GM11168 (cell line): ENCODE results near the gene GLIPR1L2.
"Not testable (repeated sequence)": the region's sequence is repeated elsewhere in the genome, so short reads cannot be mapped to it uniquely, and the experiment has no call there.

ENCODE experiments used
- in situ Hi-C: fragments of 300-500 bp; cut with MboI; formaldehyde crosslinking; loops from one replicate; pipeline ENCODE4 v1.12.0; 2022; ENCODE audit warnings: low sequenced_read_pairs; ENCODE audit not compliant: unreplicated experiment

The GLIPR1L2 gene

DNA sequence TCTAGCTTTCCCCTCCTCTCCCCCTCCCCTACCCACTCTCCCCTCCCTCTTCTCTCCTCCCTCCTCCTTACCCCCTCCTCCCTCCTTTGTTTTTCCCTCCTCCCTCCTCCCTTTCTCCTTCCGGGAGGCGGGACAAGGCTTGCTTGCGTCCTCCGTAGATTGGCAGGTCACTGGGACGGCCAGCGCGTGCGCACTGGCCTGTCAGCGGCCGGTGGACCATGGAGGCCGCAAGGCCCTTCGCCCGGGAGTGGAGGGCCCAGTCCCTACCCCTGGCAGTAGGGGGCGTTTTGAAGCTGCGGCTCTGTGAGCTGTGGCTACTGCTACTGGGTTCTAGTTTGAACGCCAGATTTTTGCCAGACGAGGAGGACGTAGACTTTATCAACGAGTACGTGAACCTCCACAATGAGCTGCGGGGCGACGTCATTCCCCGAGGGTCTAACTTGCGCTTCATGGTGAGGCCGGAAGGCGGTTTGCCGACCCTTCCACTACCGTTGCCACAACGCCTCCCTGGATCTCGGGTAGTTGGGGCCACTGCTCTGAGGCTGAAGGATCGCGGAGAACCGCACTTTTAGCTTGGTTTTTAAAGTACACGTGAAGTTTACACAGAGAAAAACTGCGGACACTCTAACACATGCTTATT lies at the start of gene GLIPR1L2:
Gene GLIPR1L2 (plus strand): TSS at position 191 of the 640 bp plus-strand sequence. CDS start 28 bp downstream, at position 219.
- in situ Hi-C loops = no loop called here

GRCh38 chr12:75341873-75342272 lies 49.0 kb upstream of the GLIPR1L2 start:
- in situ Hi-C loops = no loop called here

DNA sequence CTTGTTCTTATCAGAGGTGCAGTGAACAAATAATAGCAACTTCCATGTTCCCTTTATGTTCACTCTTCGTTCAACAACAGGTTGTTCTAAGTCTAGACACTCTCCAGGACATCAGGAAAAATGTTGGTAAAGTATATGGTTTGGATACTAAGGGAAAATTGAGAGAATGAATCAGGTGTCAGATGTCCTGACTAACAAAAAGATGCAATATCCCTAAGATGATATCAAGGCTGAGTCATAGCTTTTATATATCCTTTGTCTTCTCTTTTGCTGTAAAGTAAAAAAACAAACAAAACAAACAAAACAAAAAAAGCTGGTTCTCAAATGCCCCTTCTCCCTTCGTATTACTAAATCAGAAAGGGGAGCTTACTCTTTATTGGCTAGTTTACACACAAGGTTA lies 45.4 kb upstream of the GLIPR1L2 start:
- in situ Hi-C loops = no loop called here

DNA sequence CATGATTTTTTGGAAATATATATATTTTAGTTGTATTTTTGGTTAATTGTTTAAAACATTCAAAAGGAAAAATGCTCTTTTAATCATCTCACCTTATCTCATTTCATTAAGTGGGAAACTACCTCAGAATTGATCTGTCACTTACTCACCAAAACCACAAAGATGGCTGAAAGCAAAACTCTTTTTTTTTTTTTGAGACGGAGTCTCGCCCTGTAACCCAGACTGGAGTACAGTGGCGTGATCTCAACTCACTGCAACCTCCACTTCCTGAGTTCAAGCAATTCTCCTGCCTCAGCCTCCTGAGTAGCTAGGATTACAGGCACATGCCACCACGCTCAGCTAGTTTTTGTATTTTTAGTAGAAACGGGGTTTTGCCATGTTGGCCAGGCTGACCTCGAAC lies 44.7 kb upstream of the GLIPR1L2 start:
- in situ Hi-C loops = not testable (repeated sequence)

DNA sequence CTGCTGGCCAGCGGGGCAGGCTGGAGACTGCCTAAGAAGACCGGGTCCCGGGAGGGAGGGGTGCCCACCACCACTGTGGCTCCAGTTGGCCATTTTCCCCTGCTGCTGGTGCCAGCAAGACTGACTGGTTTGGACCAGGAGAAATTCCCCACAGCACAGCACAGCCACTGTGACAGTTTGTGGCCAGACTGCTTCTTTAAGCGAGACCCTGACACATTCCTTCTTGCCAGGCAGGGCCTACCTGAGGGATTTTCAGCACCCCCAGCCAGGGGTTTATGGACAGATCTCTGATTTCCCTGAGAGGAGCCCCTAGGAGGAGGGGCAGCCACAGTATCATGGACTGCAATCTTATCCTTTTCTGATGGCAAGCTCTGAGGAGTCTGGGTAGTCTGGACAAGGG lies 40.9 kb upstream of the GLIPR1L2 start:
- in situ Hi-C loops = no loop called here

- in situ Hi-C loops = no loop called here
These were observed 40.5 kb upstream of the GLIPR1L2 start for GRCh38 chr12:75350413-75350812.

- in situ Hi-C loops = no loop called here
These were observed 36.9 kb upstream of the GLIPR1L2 start for GRCh38 chr12:75354011-75354410.

DNA sequence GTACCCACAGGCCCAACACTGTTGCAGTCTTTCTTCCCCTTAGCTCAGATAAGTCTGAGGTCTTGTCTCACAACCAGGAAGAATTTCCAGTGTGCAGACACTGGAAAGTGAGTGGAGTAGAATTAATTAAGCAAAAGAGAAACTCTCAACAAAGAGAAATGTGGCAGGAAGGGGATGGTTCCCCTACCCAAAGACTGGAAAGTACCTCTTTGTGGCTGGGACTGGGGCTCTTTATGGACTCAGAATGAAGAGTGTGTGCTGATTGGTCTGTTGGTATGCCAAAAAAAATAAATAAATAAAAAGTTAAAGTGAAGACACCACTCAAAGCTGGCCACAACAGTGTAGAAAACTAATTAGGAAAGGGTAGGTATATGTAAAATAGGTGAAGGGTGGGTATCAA lies 30.0 kb upstream of the GLIPR1L2 start:
- in situ Hi-C loops = no loop called here

DNA sequence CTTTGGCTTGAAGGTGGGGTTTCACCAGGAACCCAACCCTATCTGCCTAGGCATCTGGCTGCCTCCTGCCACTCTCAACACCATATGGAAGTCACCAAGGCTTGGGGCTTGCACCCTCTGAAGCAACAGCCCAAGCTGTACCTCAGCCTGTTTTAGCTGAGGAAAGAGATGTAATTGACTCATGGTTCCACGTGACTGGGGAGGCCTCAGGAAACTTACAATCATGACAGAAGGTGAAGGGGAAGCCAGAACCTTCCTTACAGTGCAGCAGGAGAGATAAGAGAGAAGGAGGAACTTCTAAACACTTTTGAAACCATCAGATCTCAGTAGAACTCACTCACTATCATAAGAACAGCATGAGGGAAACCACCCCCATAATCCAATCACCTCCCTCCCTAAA lies 29.5 kb upstream of the GLIPR1L2 start:
- in situ Hi-C loops = no loop called here

DNA sequence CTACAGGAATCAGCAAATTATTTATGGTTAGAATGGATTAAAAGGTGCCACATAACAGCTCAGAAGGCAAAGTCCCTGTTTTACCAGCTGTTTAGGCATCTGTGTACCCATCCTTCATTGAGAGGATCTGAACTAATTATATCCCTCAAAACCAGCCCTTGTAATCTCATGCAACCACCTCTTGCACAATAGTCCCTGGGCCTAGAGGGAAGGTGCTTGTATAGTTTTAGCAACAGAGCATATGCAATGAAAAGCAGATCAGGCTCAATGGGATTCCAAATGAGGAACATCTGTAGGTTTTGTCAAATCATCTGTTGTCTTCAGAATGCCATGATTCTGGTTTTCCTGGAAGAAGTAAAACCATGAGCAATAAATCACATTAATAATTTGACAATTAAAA lies 26.0 kb upstream of the GLIPR1L2 start:
- in situ Hi-C loops = no loop called here

DNA sequence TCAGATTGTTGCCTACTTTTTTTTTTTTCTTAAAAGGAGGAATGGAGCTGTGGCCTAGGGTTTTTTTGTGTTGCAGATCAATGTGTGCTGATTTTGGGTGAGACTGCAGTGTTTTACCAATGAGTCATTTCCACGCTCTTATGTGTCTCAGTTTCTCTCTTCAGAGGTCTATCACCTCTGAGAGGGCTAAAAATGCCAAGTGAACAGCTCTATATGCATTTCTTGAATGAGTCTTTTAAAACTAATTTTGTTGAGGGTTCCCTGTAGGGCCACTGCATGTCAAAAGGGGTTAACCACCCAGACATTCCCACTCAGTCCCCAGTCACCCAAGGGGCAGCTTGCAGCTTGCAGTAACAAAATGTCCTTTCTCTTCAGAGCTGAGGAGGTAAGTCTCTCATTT lies 24.3 kb upstream of the GLIPR1L2 start:
- in situ Hi-C loops = no loop called here

GRCh38 chr12:75374971-75375370 lies 15.9 kb upstream of the GLIPR1L2 start:
- in situ Hi-C loops = no loop called here

- in situ Hi-C loops = no loop called here
These were observed 12.5 kb upstream of the GLIPR1L2 start for GRCh38 chr12:75378354-75378753.

GRCh38 chr12:75389061-75389460 lies 1.8 kb upstream of the GLIPR1L2 start:
- in situ Hi-C loops = loop anchor here (10.0 kb wide), 1 partner anchor 96 kb away; the partner anchor contains the start of gene GLIPR1

- in situ Hi-C loops = loop anchor here (10.0 kb wide), 1 partner anchor 95 kb away; the partner anchor contains the start of gene GLIPR1
These were observed 1.2 kb upstream of the GLIPR1L2 start for GRCh38 chr12:75389706-75390105.

- in situ Hi-C loops = no loop called here
These were observed 562 bp upstream of the GLIPR1L2 start for GRCh38 chr12:75390156-75390898.

DNA sequence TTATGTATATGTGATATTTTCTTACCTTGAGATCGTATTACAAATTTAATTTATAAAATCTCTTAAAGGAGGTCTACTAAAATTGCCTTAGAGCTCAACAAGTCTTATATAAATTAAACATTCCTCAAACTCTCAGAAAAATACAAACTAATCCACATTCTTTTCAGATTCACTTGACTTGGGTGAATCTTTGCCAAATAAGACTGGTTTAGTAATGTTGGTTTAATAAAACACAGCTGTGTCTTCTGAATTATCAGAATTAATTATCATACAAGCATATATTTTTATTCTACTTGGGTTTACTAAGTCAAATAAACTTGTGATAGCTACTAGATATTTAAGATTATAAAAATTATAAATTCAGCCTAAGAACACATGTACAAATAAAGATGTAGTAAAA lies 13.3 kb downstream of the GLIPR1L2 start:
- in situ Hi-C loops = no loop called here

DNA sequence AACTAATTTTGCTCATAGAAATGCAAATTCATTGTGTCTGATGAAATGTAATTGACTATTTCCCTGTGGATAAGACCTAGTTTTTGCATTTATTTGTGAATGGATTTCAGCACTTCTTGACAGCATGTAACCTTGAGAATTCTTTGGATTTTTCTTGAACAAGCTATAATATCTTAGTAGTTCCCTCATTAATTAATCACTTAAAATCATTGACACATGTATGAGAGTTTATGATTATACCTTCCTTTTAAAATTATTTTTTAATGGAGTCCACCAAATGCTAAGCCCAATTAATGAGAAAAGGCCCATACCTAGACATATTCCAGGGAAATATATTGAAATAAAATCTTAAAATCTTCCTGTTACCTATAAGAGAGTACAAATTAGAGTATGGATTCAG lies 16.8 kb downstream of the GLIPR1L2 start:
- in situ Hi-C loops = no loop called here

DNA sequence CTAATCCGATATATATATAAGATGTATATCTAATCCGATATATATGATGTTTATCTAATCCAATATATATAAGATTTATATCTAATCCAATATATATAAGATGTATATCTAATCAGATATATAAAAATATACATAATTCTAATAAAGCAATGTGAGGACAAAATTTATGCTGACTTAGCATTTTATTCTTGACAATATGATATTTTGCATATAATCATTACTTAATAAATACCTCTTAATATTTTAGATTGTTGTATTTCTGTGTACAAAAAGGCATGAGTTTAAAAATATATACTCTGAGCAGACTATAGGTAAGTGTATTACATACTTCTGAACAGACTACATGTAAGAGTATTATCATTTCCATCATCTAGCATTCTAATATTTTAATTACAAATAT lies 18.9 kb downstream of the GLIPR1L2 start:
- in situ Hi-C loops = no loop called here

GRCh38 chr12:75414671-75415070 lies 23.8 kb downstream of the GLIPR1L2 start:
- in situ Hi-C loops = no loop called here

GRCh38 chr12:75419841-75420240 lies 29.0 kb downstream of the GLIPR1L2 start:
- in situ Hi-C loops = no loop called here

DNA sequence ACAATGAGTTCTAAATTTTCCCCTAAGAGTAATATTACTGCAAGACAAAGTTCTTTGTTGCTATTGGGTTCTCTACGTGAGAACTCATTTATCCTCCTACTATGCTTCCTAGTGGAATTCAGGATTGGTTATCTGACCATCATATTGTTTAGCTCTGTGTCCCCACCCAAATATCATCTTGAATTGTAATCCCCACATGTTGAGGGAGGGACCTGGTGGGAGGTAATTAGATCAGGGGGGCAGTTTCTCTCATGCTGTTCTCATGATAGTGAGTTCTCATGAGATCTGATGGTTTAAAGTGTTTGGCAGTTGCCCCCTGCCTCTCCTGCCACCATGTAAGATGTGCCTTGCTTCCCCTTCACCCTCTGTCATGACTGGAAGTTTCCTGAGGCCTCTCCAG lies 36.6 kb downstream of the GLIPR1L2 start:
- in situ Hi-C loops = no loop called here
